HG03139 (cell line): ENCODE measurements around the gene DOCK10.
"Not testable (repeated sequence)": the region's sequence is repeated elsewhere in the genome, so short reads cannot be mapped to it uniquely, and the experiment has no call there.

Source experiments
- ATAC-seq: cut with Tn5 transposase; IDR thresholded peaks from one replicate; pipeline ENCODE4 v1.9.1; 2021; ENCODE audit not compliant: unreplicated experiment

DOCK10 gene

DNA sequence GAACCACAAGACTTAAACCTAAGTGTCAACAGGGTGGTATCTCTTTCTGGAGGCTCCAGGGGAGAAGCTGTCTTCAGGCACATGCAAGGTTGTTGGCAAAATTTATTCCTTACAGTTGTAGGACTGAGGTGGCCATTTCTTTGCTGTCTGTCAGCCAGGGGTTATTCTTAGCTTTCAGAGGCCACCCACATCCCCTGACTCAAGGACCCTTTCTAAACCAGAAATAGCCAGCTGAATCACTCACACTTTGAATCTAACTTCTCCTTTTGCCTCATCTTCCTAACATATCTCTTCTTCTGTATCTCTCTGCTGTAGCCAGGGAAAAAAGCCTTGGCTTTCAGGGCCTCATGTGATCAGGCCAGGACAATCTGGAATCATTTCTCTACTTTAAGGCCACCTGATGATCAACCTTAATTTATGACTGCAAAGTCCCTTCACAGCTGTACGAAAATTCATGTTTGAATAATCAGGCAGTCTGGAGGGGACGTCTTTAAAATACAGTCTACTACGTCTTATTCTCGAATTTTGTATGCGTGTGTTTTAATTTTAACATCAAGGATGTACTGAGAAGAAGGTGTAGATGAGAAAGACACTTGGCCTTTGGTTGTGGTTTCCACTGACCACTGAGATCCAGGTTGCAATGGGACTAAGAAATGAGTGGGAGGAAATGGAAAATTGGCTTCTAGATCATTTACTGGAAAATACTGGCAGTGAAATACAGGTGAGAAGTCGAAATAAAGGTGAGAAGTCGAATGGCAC is 90.4 kb downstream of the DOCK10 start:
- peak; percentile 21 for ATAC-seq

DNA sequence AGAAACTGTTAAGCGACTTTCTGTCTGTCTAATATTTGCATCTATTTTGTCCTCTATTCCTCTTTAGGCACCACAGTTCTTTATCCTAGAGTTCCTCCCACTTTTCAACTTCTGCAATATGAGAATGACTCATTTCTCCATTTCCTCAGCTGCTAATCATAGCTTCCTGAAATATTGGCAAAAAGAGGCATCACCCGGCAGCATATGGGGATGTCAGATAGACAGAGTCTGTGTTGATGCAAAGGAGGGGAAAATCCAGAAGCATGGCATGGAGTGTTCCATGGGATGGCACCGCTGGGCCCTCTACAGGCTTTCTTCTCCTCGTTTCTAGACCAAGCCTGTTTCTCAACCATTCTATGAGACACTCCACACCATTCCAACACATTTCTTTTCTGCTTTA is 93.4 kb downstream of the DOCK10 start:
- ATAC-seq = no peak

DNA sequence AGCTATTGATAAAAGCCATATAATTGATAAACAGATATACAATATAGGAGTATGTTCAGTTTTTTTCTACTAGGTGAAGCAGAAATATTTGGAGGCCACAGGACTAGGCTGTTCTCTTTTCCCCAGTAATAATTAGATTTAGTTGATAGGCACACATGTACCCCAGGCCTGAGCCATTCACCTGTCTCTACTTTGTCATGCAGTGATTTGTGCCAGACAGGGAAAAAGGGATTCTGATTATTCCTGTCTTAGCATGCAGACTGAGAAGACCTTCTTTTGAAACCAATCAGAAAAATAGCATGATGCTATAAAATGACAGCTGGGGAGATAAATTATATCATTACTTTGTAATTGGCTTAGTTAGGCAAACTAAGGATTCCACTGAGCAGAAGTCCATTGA is 94.3 kb downstream of the DOCK10 start:
- ATAC-seq = no peak

DNA sequence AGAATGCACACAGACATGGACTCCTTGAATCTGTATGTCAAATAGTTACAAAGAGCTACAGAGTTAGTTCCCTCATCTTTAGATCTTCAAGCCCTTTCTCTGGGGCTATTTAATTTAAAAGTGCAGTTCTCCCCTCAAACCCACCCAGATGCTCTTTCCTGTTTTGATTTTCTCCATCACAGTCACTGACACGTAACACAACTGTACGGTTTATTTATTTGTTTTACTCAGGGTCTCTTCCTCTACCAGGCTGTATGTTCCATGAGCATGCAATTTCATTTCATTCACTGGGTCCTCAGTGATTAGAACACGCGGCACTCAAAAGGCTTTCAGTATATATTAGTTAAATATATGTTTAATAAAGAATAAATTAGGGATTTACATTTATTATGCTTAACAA is 94.7 kb downstream of the DOCK10 start:
- ATAC-seq = no peak

DNA sequence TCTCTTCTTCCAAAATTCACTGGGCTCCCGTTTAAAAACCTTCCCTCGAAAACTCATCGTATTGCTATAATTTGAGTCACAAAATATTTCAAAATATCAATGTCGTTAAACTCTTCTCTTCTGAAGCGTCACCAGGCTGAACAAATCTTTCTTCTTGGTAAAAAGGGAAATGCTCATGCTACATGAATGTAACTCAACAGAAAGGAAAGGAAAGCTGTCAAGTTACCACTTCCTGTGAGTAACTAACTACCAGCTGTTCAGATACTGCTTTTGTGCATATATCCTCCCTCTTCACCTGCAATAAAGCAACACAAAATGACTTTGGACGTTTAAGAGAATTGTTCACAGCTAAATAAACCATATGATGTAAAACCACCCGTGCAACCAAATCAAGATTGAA is 95.4 kb downstream of the DOCK10 start:
- peak; percentile 71 for ATAC-seq

DNA sequence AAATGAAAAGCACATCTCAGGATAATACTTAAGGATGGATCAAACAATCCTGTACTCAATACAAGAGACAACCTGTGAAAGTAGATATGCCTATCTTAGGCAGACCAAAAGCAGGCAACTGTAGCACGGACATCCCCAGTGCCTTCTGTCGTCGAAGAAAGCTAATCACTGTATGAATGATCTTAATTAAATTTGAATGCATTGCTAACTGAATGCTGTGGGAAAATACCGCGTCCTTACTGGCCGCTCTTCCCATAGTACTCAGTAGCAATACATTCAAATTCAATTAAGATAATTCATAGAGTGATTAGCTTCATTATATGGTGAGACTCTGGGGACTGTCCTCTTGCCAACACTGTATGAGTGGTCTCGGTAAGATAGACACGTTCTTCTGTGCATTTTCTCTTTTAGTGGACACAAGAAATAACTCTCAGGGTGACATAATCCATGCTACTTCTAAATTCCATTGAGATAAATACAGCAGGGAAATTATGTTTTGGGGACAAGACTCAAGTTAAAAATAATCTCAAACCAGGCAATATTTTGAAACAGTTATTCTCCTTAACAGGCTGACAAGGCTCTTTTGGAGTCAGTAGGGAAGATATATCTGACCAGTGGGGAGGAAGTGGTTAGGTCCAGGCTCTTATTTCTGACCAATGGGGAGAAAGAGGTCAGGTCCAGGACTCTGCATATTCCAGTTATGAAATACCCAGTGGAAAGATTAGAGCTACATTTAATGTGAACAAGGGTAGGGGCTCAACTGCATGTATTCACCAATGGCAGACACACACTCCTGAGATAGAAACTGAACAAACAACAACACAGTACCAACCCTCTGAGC is 97.3 kb downstream of the DOCK10 start:
- no peak for ATAC-seq

DNA sequence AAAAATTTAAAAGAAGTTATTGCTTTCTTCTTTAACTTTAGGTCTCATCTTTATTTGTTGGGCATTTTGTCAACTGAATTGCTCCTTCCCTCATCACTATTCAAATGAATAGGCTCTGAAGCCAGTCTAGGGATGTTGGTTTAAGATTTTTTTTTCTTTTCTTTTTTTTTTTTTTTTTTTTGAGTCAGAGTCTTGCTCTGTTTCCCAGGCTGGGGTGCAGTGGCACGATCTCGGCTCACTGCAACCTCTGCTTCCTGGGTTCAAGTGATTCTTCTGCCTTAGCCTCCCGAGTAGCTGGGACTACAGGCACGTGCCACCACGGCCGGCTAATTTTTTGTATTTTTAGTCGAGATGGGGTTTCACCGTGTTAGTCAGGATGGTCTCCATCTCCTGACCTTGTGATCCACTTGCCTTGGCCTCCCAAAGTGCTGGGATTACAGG is 98.6 kb downstream of the DOCK10 start:
- not testable (repeated sequence) for ATAC-seq

DNA sequence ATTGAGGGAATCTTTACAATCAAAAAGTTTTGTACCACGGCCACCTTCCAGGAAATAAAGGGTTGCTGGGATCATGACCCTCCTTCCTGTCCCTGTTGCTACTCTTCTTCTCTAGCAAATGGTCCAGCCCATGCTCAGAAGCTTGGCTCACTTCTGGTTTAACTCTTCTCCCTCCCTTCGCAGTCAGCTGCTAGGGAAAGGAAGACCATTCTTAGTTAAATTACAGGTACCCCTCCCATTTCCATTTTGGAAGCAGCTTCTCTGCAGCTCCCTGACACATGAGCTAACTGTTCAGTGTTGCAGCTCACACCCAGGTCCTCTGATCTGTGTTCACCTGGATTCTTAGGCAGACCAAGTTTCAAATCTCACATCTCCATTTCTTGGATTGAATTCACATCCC is 100.3 kb downstream of the DOCK10 start:
- no peak for ATAC-seq

DNA sequence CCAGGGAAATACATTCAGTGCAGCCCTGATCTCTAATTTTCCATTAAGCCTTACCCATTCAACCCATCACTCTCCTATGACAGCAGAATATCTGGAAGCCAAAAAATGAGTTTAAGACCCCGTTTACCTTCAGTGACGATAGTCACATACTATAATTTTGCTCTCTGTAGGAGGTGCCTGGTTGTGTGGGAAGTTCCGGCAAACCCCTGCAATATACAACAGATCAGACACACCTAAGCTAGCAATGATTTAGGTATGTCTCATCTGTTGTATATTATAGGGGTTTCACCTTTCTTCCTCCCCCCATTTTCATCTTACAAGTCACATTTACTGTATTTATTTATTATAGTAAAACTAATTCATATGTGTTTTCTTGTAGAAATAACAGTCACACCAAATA is 101.7 kb downstream of the DOCK10 start:
- no peak for ATAC-seq

DNA sequence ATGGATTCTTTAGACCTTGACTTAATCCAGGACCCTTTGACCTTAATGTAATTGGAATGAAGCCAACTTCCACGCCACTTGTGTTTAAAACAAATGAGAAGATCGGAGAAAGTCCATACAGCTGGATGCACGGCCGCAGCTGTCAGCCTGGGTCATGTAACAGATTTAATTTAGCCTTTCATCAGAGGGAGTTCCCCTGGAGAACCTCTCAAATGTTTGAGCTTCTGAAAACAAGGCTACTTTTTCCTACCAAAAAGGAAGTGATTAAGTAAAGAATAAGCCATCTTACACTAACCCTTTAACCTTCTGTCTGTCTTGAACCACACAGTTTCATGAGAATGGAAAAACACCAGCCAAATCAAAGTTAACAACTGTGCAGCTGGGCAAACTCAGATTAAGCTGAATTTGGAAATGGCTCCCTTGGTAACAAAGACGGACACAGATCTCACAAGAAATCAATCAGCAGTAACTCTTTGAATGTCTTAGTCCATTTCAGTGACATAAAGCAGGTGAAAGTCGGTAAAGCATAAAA is 103.6 kb downstream of the DOCK10 start:
- ATAC-seq = peak; percentile 39

DNA sequence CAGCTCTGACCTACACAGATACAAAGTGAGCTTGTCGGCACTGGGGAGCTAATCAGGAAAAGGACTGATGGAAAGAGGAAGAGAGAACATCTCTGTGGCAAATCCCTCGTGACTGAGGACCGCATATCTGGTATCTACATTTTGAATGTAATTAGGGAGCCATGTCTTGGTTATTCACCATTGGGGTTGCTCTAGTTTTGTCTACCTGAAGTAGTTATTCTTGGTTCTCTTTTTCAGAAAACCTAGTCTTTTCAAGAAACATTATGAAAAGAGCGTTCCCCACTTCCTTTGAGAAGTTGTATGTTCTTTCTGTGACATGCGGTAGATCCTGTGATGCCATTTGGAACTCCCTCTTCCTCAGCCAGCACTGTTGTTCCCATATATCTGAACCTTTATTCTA is 104.4 kb downstream of the DOCK10 start:
- ATAC-seq = peak; percentile 74

DNA sequence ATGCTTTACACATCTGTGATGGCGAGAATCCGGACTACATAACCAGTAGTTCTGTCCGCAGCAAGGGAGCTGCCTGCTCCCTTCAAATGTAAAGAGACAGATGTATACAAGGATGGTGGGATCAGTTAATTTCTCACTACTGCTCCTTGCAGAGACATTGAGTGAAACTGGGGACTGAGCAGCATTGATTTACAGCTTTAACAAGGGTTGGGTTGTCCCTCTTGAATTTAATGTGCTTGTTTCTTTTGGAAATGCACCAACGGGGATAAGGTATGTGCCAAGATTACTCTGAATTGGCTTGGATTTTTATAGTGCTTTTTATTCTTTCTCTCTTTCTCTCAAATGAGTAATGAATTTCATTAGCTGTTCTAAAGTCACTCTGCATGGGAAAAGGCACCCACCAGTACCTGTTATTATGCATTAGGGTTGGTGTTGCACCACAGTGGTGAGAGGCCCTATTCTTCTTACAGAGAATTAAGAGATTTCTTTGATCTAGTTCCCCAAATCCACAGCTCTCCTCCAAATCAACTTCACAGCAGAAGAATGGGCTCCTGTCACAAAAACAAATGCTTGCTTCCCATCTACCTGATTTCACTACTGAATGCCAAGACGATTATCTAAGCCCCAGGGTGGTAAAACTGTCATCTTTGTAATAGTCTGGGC is 107.6 kb downstream of the DOCK10 start:
- ATAC-seq = no peak

DNA sequence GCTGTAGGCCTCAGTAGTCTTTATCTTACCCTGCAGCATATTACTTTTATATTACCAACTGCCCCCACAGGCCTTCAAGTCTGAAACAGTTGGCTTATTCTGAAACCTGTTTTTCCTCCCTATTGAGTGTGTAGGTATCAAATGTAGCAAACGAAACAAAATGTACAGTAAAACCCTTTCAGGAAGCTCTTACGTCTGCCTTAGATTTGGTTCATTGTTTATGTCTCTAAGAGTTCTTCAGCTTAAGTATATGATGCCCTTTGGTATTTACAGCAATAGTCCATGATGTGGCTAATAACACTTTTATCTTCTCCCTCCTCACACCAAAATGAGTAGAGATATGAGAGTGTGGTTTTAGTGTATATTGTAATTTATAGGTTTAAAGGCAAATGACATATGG is 108.8 kb downstream of the DOCK10 start:
- ATAC-seq = no peak

DNA sequence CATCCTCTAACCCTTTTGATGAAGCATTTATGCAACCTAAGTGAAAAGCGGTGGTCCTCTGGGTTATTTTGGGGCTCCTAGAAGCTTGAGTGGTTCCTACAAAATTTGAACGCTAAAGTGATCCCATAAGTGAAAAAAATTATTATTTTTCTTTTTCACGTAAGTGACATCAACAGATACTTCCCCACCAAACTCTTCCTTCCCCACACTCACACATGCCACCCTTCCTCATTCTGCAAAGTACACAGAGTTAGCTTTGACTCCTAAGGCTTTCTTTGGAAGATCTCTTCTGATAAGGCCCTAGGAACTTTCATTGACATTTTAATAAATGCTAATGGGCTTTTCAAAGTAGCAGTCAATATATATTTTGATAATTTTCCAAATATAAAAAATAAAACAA is 109.7 kb downstream of the DOCK10 start:
- ATAC-seq = no peak

DNA sequence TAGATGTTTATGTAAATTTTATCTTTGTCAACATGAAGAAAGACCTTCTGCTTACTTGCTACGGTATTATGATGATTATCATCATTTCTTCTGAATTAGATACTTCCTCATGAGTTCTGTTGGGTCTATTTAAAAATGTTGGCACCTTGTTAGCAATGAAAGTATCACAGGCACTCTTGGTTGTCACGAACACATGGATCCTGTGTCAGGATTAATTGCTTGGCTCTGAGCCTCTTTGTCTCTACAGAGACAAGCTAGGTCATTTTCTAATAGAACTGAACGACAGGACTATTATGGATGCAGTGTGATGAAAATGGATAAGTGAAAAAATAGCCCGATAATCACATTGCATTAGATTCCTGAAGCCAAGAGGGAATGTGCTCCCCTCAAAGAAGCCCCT is 110.3 kb downstream of the DOCK10 start:
- ATAC-seq = no peak

DNA sequence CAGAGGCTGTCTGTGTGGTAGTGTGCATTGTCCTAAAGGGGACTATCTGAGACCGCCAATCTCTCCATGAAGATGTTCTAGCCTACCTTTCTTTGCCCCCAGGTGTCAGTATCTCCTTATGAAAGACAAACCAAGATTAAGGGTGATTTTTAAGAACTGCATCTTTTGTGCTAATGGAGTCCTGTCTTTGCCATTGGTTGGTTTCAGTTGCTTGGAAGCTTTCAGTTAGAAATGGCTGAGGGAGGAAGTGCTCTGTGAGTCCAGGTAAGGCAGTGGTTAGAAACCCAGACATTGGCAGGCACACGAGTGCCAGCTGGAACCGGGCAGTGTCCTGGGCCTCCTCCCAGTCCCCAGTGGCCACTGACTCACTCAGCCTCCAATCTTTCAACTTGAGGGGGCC is 111.3 kb downstream of the DOCK10 start:
- ATAC-seq = no peak

DNA sequence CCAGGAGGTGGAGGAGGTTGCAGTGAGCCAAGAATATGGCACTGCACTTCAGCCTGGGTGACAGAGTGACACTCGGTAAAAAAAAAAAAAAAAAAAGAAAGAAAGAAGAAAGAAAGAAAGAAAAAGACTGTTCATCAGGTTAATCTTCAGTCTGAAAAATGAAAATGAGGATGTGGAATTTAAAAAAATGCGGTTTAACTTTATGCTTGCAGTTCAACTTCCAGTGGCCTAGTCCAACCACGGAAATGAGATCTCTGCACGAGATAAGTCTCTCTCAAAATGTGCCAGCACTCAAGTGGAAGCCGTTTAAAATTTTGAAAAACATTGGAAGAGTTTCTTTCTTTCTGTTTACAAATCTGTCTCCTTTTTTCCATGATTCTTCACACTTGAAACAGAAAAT is 112.1 kb downstream of the DOCK10 start:
- ATAC-seq = no peak

DNA sequence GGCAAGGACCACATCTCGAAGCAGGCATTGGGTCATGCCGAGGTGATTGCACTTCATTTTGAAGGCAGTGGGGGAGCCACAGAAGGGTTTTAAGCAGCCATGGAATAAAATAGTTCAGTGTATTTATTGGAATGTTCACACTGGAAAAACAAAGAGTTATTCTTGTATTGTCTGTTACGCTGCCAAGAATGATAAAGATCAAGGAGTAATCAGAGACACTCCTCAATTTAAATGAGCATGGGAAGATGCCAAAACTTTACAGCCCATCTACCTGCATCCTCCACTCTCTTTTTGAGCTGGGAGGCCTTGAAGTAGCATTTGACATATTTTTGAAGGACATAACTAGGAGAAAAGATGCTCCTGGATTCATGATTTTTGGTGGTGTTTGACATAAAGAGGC is 112.8 kb downstream of the DOCK10 start:
- ATAC-seq = no peak

DNA sequence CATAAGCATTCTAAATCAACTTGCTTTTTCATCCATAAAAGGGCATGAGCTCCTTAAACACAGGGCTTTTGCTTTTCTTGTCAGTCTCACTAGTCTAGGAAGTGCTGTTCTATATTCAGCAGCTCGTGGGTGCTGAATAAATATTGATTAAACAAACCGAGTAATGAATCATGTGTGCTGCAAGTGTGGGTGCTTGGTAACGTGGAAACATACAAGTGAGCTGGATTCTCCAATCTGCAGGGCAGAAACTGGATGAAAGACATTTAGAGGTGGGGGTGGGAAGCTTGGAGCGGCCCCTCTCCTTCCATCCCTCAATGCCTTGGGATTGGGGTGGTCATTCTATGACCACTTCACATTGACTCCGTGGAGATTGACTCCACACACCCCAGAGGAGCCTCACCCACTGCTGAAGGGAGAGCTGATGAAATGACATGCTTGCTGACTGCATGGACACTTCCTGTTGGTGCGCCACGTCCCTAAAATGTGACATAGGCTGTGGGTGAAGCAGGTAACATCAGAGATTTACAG is 114.6 kb downstream of the DOCK10 start:
- ATAC-seq = no peak

DNA sequence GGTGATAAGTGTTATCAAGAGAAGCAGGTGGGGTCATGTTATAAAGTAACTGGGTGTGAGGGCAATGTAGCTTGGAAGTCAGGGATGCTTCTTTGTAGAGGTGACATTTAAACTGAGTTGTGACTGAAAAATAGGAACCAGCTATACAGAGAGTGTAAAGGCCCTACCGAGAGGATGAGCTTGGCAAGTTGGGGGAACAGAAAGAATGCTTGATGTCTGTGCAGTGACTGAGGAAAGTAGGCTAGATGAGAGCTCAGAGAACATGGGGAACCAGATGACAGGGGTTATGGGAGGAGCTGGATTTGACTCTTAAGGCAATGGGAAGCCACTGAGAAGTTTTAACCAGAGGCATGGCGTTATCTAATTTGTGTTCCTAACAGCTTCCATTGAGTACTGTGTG is 115.3 kb downstream of the DOCK10 start:
- ATAC-seq = no peak

DNA sequence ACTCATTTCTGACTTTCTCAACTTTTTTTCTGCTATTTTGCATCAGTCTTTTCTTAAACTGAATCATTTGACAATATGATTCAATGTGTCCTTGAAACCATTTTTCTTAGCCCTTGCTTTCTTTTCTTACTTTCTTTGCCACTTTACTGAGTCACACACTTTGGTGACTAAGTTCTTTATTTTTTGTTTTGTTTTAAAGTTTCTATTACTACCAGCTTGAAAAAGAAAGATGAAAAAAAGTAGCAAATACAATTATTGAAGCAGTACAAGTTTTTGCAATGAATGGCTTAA is 116.5 kb downstream of the DOCK10 start:
- no peak for ATAC-seq
